Spinal cord (tissue), 10 donors: Measurements from ENCODE around the gene PHF12. TPM values are rescaled to one million over a fixed set of nuclear protein-coding genes. Genes with fewer than 3 reads are reported as not detected.

Source experiments
- DNase-seq, 6 donors: peaks; one replicate each; pipeline versions ENCODE4 v3.0.0 to v3.0.0-alpha.2; 2013 to 2015; ENCODE audit warnings: low spot score in 6 of 6, low read depth in 4 of 6
- H3K27ac ChIP-seq: one replicate; pipeline ENCODE4 v1.5.1; 2013; ENCODE audit warnings: low read depth, low read length, control low read depth
- H3K27me3 ChIP-seq: one replicate; pipeline ENCODE4 v1.6.1; 2013; ENCODE audit warnings: low read length; ENCODE audit not compliant: control insufficient read depth, insufficient read depth
- H3K36me3 ChIP-seq: one replicate; pipeline ENCODE4 v1.6.1; 2013; ENCODE audit warnings: low read length; ENCODE audit not compliant: control insufficient read depth, insufficient read depth
- H3K4me1 ChIP-seq: one replicate; pipeline ENCODE4 v1.6.1; 2013; ENCODE audit warnings: low read length; ENCODE audit not compliant: control insufficient read depth, insufficient read depth
- H3K4me3 ChIP-seq: one replicate; pipeline ENCODE4 v1.5.1; 2013; ENCODE audit warnings: low read depth, low read length, control low read depth
- H3K9me3 ChIP-seq: one replicate; pipeline ENCODE4 v1.6.1; 2013; ENCODE audit warnings: low read length; ENCODE audit not compliant: control insufficient read depth, insufficient read depth
- WGBS: methylation state at CpG from one replicate; pipeline ENCODE4 v1.1.5; 2013; ENCODE audit warnings: missing lambda C conversion rate; ENCODE audit not compliant: insufficient coverage; 5-methylcytosine and 5-hydroxymethylcytosine counted together
- long read RNA-seq, 4 donors: transcript quantifications; one replicate each; lab custom pipeline, GENCODE V29; 2026
- polyA plus RNA-seq, 2 donors: library from polyadenylated mRNA; unstranded; fragments of 120-200 nt; gene quantifications; one replicate each; pipeline ENCODE4 v1.2.1, GENCODE V29; 2013; ENCODE audit not compliant: insufficient read length in 2 of 2
- total RNA-seq, 2 donors: library from RNA; depleted of rRNA in 1 of 2; stranded (reverse); fragments of 120-200 nt in 1 of 2; fragments of >200 nt in 1 of 2; gene quantifications; one replicate each; pipeline versions ENCODE4 v1.2.3 to v1.2.4, GENCODE V29; 2013 to 2014
- donor health status: healthy.

Gene PHF12
- 10 to 100 TPM; 21.3 to 29.6 TPM for total RNA-seq
- polyA plus RNA-seq, result 10 to 100 TPM; 46.3 to 56.0 TPM
- long read RNA-seq, donor 1, partial matches to known transcripts, result 0 of 4 reads
- long read RNA-seq, donor 1, other reads (novel, unspliced or antisense), result 0 of 4 reads
- long read RNA-seq, donor 2, partial matches to known transcripts, result 5 of 6 reads
- long read RNA-seq, donor 2, other reads (novel, unspliced or antisense), result 0 of 6 reads
- long read RNA-seq, donor 3, partial matches to known transcripts, result 6 of 8 reads
- long read RNA-seq, donor 3, other reads (novel, unspliced or antisense), result 0 of 8 reads
- long read RNA-seq, donor 4, partial matches to known transcripts, result 0 of 4 reads
- long read RNA-seq, donor 4, other reads (novel, unspliced or antisense), result 0 of 4 reads

DNA sequence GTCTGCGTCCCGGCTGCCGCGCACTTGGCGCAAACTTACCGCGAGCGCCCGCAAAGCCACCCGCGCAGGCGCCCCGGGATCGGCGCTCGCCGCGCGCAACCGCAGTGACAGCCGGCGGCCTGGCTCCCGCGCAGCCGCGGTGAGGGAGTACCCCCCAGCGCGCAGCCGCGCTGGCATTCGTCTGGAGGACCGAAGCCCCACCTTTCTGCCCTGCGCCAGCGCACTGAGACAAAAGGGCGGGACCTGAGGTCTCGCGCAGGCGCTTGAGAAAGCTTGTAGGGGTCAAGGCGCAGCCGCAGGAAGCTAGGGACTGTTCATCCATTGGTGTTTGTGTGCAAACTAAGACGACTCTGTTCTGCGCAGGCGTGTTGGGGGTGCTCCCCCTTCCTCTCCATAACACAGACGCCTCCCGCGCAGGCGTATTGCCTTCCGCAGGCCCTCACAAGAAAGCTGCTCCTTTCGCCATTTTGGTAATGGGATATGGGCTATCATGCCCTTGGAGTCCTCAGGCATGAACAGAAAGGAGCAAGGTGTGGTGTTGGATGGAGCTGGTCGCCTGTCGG lies at the start of gene PHF12:
Gene PHF12, minus strand, starts transcription at position 91 of the 563 bp plus-strand sequence. CDS start 558 bp downstream, outside the sequence.
- under 1% methylated on average over 46 of the region's 51 CpGs for WGBS
- peak; percentile 99 to 100 (median 100) for DNase-seq

GRCh38 chr17:29000973-29001372 lies 49.7 kb upstream of the PHF12 start:
- H3K9me3 ChIP-seq, result no peaks in the 10 kb centered on the region

More for the DNA sequence above, at the start of gene PHF12:
- no peaks in the 10 kb centered on the region for H3K27me3 ChIP-seq
- H3K4me3 ChIP-seq, result peak within 1 kb of the TSS; percentile 91
- H3K4me1 ChIP-seq, result peaks cover 43% of the 10 kb centered on the region
- H3K36me3 ChIP-seq, result peaks cover 26% of the 10 kb centered on the region
- no peaks in the 10 kb centered on the region for H3K9me3 ChIP-seq
- peak within 1 kb of the TSS; percentile 100 for H3K27ac ChIP-seq

GRCh38 chr17:28999206-28999605 lies 47.9 kb upstream of the PHF12 start:
- no peaks in the 10 kb centered on the region for H3K9me3 ChIP-seq
- peaks cover 8% of the 10 kb centered on the region for H3K27me3 ChIP-seq
- no peak overlapping the region for H3K27ac ChIP-seq
- H3K4me3 ChIP-seq, result no peak overlapping the region
- peak in 1 of 6 donors; percentile 71 for DNase-seq
- WGBS, result no CpG with 5 or more reads among the region's 5 CpGs
- H3K36me3 ChIP-seq, result peaks cover 9% of the 10 kb centered on the region
- H3K4me1 ChIP-seq, result peaks cover 61% of the 10 kb centered on the region

More at GRCh38 chr17:29000973-29001372, 49.7 kb upstream of the PHF12 start:
- Histone ChIP-seq H3K4me3 (no peak overlapping the region), H3K27ac (no peak overlapping the region), H3K4me1 (peaks cover 74% of the 10 kb centered on the region), H3K27me3 (peaks cover 18% of the 10 kb centered on the region), H3K36me3 (peaks cover 5% of the 10 kb centered on the region)
- no CpG with 5 or more reads among the region's 5 CpGs for WGBS
- peak in 1 of 6 donors; percentile 51 for DNase-seq

DNA sequence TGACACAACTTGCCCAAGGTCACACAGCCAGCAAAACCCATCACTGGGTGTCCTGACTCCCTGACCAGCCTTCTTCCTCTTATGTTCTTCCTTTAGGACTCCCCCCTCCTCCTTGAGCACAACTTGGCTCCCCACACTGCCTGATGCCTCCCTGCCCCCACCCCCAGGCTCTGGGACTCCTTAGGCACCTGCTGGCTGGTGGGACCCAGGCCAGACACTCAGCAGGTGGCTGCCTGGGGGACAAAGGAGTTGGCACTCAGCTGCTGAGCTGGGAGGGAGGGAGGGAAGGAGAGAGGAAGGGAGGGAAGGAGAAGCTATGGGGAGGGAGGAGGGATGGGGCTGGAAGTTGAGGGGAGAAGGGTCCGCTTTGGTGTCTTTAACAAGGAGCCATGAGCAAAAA lies 46.5 kb upstream of the PHF12 start:
- no peak overlapping the region for H3K4me3 ChIP-seq
- no peaks in the 10 kb centered on the region for H3K9me3 ChIP-seq
- no peaks in the 10 kb centered on the region for H3K27me3 ChIP-seq
- H3K27ac ChIP-seq, result no peak overlapping the region
- 79% methylated on average over 1 of the region's 1 CpG for WGBS
- DNase-seq, result peak in 1 of 6 donors; percentile 89
- peaks cover 7% of the 10 kb centered on the region for H3K36me3 ChIP-seq
- peaks cover 50% of the 10 kb centered on the region for H3K4me1 ChIP-seq

GRCh38 chr17:28996554-28997096 lies 45.3 kb upstream of the PHF12 start:
- 62% methylated on average over 5 of the region's 5 CpGs for WGBS
- H3K36me3 ChIP-seq, result peaks cover 7% of the 10 kb centered on the region
- H3K4me3 ChIP-seq, result no peak overlapping the region
- no peak for DNase-seq
- peaks cover 50% of the 10 kb centered on the region for H3K4me1 ChIP-seq
- H3K9me3 ChIP-seq, result no peaks in the 10 kb centered on the region
- no peak overlapping the region for H3K27ac ChIP-seq
- H3K27me3 ChIP-seq, result no peaks in the 10 kb centered on the region

GRCh38 chr17:28993645-28994426 lies 42.5 kb upstream of the PHF12 start:
- Histone ChIP-seq H3K4me1 (peaks cover 38% of the 10 kb centered on the region), H3K9me3 (no peaks in the 10 kb centered on the region), H3K36me3 (peaks cover 7% of the 10 kb centered on the region), H3K27ac (no peak overlapping the region), H3K4me3 (no peak overlapping the region), H3K27me3 (no peaks in the 10 kb centered on the region)
- no peak for DNase-seq
- 86% methylated on average over 9 of the region's 13 CpGs for WGBS

DNA sequence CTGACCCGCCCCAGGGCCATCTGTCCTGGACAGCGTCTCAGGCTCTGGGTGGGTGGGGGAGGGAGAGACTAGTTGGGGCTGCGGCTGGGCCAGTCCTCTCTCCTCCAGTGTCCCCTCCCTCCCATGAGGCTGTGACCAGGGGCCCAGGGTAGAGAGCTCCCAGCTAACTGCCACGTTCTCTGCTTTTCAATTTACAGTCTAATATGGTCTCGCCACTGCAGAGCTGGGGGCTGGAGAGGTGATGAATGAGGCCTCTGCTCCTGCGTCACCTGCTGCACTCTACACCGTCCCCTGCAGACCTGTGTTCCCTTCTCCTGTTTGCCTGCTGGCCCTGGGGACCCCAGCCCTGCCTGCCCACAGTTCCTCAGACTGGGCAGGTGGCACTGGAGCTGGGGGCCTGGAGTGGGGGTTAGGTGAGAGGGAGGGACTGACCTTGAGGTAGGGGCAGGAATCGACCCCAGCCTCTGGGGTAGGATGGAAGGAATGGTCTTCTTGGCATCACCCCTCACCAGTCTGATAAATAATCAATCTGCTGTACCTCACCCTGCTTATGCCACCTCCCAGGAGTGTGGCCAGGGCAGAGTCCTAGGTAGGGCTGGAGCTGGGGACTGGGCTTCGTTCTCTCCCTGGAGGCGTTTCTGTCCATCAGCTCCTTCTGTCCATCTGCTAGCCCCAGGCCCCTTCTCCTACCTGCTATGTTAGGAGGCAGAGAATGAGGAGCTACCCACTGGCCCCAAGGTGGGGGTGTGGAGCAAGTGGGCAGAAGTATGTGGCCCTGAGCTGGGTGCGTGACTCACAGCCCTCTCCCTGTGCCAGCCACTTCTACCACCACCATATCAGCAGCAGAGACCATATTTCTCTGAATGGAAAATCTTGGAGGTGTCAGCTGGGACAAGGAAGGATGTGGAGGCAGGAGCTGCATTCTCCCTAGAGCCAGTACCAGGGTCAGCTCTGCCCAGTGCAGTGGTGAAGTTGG lies 41.6 kb upstream of the PHF12 start:
- H3K36me3 ChIP-seq, result peaks cover 7% of the 10 kb centered on the region
- H3K27ac ChIP-seq, result no peak overlapping the region
- peaks cover 38% of the 10 kb centered on the region for H3K4me1 ChIP-seq
- H3K27me3 ChIP-seq, result no peaks in the 10 kb centered on the region
- 58% methylated on average over 2 of the region's 11 CpGs for WGBS
- DNase-seq, result no peak
- no peak overlapping the region for H3K4me3 ChIP-seq
- no peaks in the 10 kb centered on the region for H3K9me3 ChIP-seq

DNA sequence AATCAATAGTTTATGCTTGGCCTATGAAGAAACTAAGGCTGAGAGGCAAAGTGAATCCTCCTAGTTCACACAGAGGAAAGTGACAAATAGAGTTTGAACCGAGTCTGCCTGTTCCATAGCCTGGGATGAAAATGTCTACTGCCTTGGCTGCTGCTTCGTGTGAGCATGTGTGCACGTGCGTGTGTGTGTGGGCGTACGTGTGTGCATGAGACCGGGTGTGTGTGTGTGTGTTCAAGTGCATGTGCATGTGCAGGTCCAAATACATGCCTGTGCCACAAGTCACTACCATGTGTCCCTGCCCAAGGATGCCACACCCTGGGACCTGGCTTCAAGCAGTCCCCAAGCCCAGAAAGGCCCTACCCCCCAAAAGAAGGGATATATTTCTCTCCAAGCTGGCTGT lies 40.9 kb upstream of the PHF12 start:
- no peak overlapping the region for H3K27ac ChIP-seq
- WGBS, result 63% methylated on average over 4 of the region's 7 CpGs

More for the DNA sequence above, 40.9 kb upstream of the PHF12 start:
- DNase-seq, result no peak
- H3K36me3 ChIP-seq, result peaks cover 7% of the 10 kb centered on the region
- peaks cover 37% of the 10 kb centered on the region for H3K4me1 ChIP-seq
- H3K4me3 ChIP-seq, result no peak overlapping the region
- H3K9me3 ChIP-seq, result no peaks in the 10 kb centered on the region
- no peaks in the 10 kb centered on the region for H3K27me3 ChIP-seq
